GM21723 (cell line): ENCODE measurements around the gene CRHBP.

Source experiments
- ATAC-seq: cut with Tn5 transposase; IDR thresholded peaks from one replicate; pipeline ENCODE4 v1.9.1; 2021; ENCODE audit warnings: mild to moderate bottlenecking, moderate library complexity; ENCODE audit not compliant: unreplicated experiment

Gene CRHBP

GRCh38 chr5:77012601-77013000, 59.8 kb downstream of the CRHBP start:
- no peak for ATAC-seq

- no peak for ATAC-seq
Measured at GRCh38 chr5:77015938-77016569, 63.2 kb downstream of the CRHBP start.

DNA sequence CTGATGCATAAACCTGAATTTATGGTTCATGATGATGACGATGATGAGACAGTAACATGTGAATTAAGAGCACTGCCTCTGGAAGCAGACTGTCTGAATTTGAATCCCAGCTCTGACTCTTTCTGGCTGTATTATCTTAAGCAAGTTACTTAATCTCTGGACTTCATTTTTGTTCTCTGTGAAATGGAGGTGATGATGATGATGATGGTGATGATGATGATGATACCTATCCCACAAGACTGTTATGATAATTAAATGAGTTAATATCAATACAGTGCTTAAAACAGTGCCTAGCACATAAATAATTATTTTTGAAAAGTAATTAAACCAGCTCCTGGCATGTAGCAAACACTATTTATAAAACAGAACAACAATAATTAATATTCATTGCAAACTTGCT, 64.1 kb downstream of the CRHBP start:
- no peak for ATAC-seq

- ATAC-seq = no peak
Measured at GRCh38 chr5:77017668-77018067, 64.8 kb downstream of the CRHBP start.
